Measurements from ENCODE around the gene PREX1. TPM values are rescaled to one million over a fixed set of nuclear protein-coding genes. Genes with fewer than 3 reads are reported as not detected.
A peak's percentile ranks its signal among the peaks of the same experiment; 100 is the strongest.

PREX1 gene
- total RNA-seq, 1 donor from 2014 or later: 11.2 TPM

GRCh38 chr20:48705240-48706115 is 122.3 kb downstream of the PREX1 start:
- H3K27me3 ChIP-seq (ENCODE audit: low read depth): no peaks in the 10 kb centered on the region
- no peaks in the 10 kb centered on the region for H3K9me3 ChIP-seq (replicated peaks)
- no peak overlapping the region for H3K4me3 ChIP-seq
- intact Hi-C loops (cut with micrococcal nuclease): no loop called here
- TF ChIP-seq CTCF (IDR thresholded peaks at IDR 0.05; ENCODE audit: borderline replicate concordance): no peak
- DNase-seq: no peak
- H3K27ac ChIP-seq (replicated peaks): peak overlapping the region; percentile 40
- peaks cover 40% of the 10 kb centered on the region for H3K4me1 ChIP-seq
- peaks cover 6% of the 10 kb centered on the region for H3K36me3 ChIP-seq

- no peak for DNase-seq
- Histone ChIP-seq H3K4me3 (no peak overlapping the region), H3K4me1 (peaks cover 36% of the 10 kb centered on the region), H3K9me3 (replicated peaks) (no peaks in the 10 kb centered on the region), H3K36me3 (peaks cover 12% of the 10 kb centered on the region), H3K27me3 (ENCODE audit: low read depth) (no peaks in the 10 kb centered on the region), H3K27ac (replicated peaks) (no peak overlapping the region)
- no peak for TF ChIP-seq CTCF (IDR thresholded peaks at IDR 0.05; ENCODE audit: borderline replicate concordance)
- intact Hi-C loops (cut with micrococcal nuclease): no loop called here
These were observed 123.0 kb downstream of the PREX1 start for GRCh38 chr20:48704761-48705160.

- H3K36me3 ChIP-seq: peaks cover 12% of the 10 kb centered on the region
These were observed 124.1 kb downstream of the PREX1 start for GRCh38 chr20:48703511-48704219.

GRCh38 chr20:48703107-48703506 is 124.7 kb downstream of the PREX1 start:
- no peaks in the 10 kb centered on the region for H3K9me3 ChIP-seq (replicated peaks)
- no peak for TF ChIP-seq CTCF (IDR thresholded peaks at IDR 0.05; ENCODE audit: borderline replicate concordance)
- H3K36me3 ChIP-seq: peaks cover 12% of the 10 kb centered on the region
- H3K27me3 ChIP-seq (ENCODE audit: low read depth): no peaks in the 10 kb centered on the region
- H3K4me3 ChIP-seq: no peak overlapping the region
- peaks cover 43% of the 10 kb centered on the region for H3K4me1 ChIP-seq
- H3K27ac ChIP-seq (replicated peaks): no peak overlapping the region
- peak; percentile 47 for DNase-seq
- intact Hi-C loops (cut with micrococcal nuclease): no loop called here

More at GRCh38 chr20:48703511-48704219, 124.1 kb downstream of the PREX1 start:
- Histone ChIP-seq H3K27ac (replicated peaks) (no peak overlapping the region), H3K27me3 (ENCODE audit: low read depth) (no peaks in the 10 kb centered on the region), H3K4me3 (no peak overlapping the region), H3K4me1 (peaks cover 37% of the 10 kb centered on the region), H3K9me3 (replicated peaks) (no peaks in the 10 kb centered on the region)
- no peak for DNase-seq
- intact Hi-C loops (cut with micrococcal nuclease): no loop called here
- TF ChIP-seq CTCF (IDR thresholded peaks at IDR 0.05; ENCODE audit: borderline replicate concordance): no peak

GRCh38 chr20:48702455-48702913 is 125.3 kb downstream of the PREX1 start:
- no peak for TF ChIP-seq CTCF (IDR thresholded peaks at IDR 0.05; ENCODE audit: borderline replicate concordance)
- Histone ChIP-seq H3K27me3 (ENCODE audit: low read depth) (no peaks in the 10 kb centered on the region), H3K36me3 (peaks cover 12% of the 10 kb centered on the region), H3K27ac (replicated peaks) (no peak overlapping the region), H3K4me1 (peaks cover 46% of the 10 kb centered on the region), H3K4me3 (no peak overlapping the region), H3K9me3 (replicated peaks) (no peaks in the 10 kb centered on the region)
- no peak for DNase-seq
- intact Hi-C loops (cut with micrococcal nuclease): no loop called here
